ENCODE data around the gene MUL1. TPM values are rescaled to one million over a fixed set of nuclear protein-coding genes. Genes with fewer than 3 reads are reported as not detected.

MUL1 gene
- total RNA-seq (ENCODE audit: low replicate concordance), result 14.6 and 18.0 TPM in 2 replicates

DNA sequence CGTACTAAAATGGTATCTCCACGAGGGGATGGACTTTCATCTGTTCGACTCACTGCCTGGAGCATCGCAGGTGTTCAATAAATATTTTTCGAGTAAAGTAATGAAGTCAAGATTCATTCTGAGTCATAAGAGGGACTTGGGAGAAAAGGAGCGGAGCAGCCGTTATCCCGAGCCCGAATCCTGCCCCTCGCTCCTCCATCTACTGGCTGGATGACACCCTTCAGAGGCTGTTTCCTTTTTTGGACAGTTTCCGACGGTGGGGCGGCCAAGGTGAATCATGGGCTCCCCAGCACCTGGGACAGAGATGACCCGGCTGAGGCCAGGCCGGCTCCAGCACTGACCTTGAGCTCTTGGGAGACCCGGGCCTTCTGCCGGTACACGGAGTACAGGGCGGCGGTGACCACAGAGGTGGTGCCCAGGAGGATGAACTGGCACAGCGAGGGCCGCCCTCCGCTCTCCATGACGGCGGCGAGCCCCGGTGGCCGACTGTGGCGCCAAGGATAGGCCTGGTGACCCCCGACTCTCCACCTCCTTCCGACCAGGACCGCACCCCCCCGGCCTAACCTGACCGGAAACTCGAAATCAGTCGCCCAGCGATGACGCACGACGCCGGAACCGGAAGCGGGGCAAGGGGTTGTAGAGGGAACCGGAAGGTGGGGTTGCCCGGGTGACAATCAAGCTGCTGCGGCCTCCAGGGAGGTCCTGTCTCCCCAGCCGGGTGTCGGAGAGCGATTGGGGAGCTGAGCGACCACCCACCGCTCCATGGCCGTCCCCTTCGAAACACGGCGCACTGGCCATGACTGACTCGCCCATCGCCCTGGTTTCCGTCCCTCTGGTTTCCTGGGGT lies at the start of gene MUL1:
Gene MUL1 (minus strand): TSS at position 588 of the 847 bp plus-strand sequence. CDS start 127 bp downstream, at position 461.

DNA sequence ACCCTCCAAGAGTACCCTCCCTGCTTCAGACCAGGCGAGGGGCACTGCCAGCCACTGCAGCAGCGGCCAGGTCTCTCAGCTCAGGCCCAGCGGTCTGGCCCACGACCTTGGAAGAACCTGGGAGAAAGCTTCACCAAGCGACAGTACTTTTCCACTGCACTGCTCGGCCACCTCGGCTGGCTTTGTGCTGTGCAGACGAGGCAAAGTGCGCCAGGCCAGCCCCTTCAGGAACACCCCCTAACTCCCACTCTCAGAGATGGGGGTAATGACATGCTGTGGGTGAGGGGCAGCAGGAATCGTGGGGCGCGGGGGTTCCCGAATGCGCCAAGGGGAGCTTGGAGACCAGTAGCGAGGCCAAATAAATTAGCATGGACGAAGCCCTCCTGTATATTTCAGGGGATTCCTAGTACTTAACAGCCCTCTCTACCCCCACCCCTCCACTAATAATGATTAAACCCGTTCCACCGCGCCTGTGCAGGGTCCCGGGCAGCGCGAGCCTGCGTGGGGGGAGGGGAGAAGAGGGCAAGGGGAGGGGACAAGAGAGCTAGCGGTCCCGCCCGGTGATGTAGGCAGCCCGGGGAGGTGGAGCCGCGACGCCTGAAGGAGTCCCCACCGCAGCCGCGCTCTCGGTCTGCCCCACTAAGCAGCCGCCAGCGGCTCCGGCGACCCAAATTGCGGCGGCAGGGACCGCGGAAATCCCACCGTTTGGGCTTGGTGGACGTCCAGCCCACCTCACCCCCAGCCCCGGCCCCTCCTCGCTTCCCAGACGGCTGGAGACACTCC lies 44.2 kb upstream of the MUL1 start, which contains the start of gene FAM43B:
Gene FAM43B (plus strand): TSS at position 629 of the 783 bp plus-strand sequence. CDS start 401 bp downstream, outside the sequence.

DNA sequence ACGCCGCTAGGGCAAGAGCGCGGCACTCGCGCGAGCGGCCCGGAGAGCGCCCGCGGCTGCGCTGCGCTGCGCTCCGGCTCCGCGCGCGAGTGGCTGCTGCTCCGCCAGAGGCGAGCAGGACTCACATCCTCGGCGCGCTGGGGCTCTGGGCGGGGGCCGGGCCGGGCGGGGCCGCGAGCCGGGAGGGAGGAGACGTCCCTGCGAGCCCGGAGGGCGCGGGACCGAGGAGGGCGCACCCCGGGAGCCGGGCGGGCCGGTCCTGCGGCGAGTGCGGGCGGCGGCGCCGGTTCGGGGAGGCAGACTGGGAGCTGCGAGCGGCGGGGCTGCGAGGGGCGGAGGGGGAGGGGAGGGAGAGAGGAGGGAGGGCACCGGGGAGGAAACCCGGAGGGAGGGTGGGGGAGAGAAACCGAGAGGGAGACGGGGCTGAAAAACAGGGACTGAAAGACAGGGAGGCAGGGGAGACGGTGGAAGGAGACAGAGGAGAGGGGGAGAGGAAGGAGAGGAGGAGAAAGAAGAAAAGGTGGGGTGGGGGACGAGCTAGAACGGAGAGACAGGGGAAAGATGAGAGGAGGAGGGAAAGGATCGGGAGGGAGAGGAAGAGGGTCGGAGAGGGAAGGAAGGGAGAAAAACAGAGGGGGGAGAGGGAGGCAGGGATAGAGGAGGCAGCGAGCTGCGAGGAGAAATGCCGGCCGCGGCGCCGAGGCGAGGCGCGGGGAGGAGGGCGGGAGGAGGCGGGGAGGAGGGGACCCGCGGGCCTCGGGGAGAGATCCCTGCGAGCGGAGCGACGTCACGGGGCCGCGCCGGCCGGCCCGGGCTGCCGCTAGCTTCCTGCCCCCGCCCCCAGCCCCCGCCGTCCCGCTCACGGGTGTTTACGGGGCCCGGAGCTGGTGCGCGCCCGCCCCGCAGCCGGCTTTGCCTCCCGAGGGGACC lies 22.2 kb downstream of the MUL1 start, which contains the start of gene CAMK2N1:
Gene CAMK2N1 (minus strand): TSS at position 684 of the 930 bp plus-strand sequence. CDS start 831 bp downstream, outside the sequence.

Other genes with a start within 250 kb of the MUL1 start
- gene VWA5B1, start 217.3 kb downstream of the MUL1 start, total RNA-seq (ENCODE audit: low replicate concordance), result not detected in 2 replicates
- 3.8 and 10.6 TPM in 2 replicates for gene CAMK2N1, start 21.9 kb downstream of the MUL1 start, total RNA-seq (ENCODE audit: low replicate concordance)
- gene FAM43B, start 44.4 kb upstream of the MUL1 start, total RNA-seq (ENCODE audit: low replicate concordance), result 0.08 TPM in 1 of 2 replicates, not detected in the other
- gene CDA, start 80.9 kb upstream of the MUL1 start, total RNA-seq (ENCODE audit: low replicate concordance), result 0.38 TPM in 1 of 2 replicates, not detected in the other
- 68.1 and 88.9 TPM in 2 replicates for gene PINK1, start 125.3 kb upstream of the MUL1 start, total RNA-seq (ENCODE audit: low replicate concordance)
- gene DDOST, start 153.2 kb upstream of the MUL1 start, total RNA-seq (ENCODE audit: low replicate concordance), result 345 and 410 TPM in 2 replicates
- gene KIF17, start 209.9 kb upstream of the MUL1 start, total RNA-seq (ENCODE audit: low replicate concordance), result 0.23 and 0.82 TPM in 2 replicates
- gene SH2D5, start 224.6 kb upstream of the MUL1 start, total RNA-seq (ENCODE audit: low replicate concordance), result 1.5 and 2.4 TPM in 2 replicates

Measured in smooth muscle cell of the coronary artery (primary cell).